Keratinocyte (primary cell): Measurements from ENCODE around the gene SLAIN1. TPM values are rescaled to one million over a fixed set of nuclear protein-coding genes. Genes with fewer than 3 reads are reported as not detected.

Source experiments
- DNase-seq: peaks from one replicate; pipeline ENCODE4 v3.0.0-alpha.2; 2011; ENCODE audit warnings: low read depth, missing footprints, low spot score
- FAIRE-seq: peaks from 2 replicates; lab custom pipeline; 2011; peaks lifted over from hg19 to GRCh38; lab: Jason Lieb, UNC
- H2AFZ ChIP-seq: 2 replicates; pipeline ENCODE4 v1.6.0; 2012; ENCODE audit warnings: low read length, control low read depth, inconsistent platforms; ENCODE audit not compliant: control insufficient read depth
- H3K27ac ChIP-seq: 2 replicates; pipeline ENCODE4 v1.5.1; 2011; ENCODE audit warnings: low read length; ENCODE audit not compliant: control insufficient read depth, insufficient read depth
- H3K27me3 ChIP-seq: 3 replicates; pipeline ENCODE4 v1.6.0; 2011; ENCODE audit warnings: low read length; ENCODE audit not compliant: control insufficient read depth, insufficient read depth; ENCODE audit errors: extremely low read depth
- H3K36me3 ChIP-seq, 2 experiments: 2 replicates in 1 of 2; 3 replicates in 1 of 2; pipeline ENCODE4 v1.5.1; 2011; ENCODE audit warnings: low read length in 2 of 2, mild to moderate bottlenecking in 1 of 2; ENCODE audit not compliant: control insufficient read depth in 2 of 2, insufficient read depth in 2 of 2; ENCODE audit errors: extremely low read depth in 1 of 2
- H3K4me1 ChIP-seq: 3 replicates; pipeline ENCODE4 v1.5.1; 2011; ENCODE audit warnings: low read length; ENCODE audit not compliant: control insufficient read depth, insufficient read depth; ENCODE audit errors: extremely low read depth
- H3K4me2 ChIP-seq: 3 replicates; pipeline ENCODE4 v1.6.0; 2011; ENCODE audit warnings: low read depth, low read length; ENCODE audit not compliant: control insufficient read depth, insufficient read depth; ENCODE audit errors: extremely low read depth
- H3K4me3 ChIP-seq, 3 experiments: fragments of 200-600 bp in 1 of 3; sonication (generic) in 1 of 3; 2 replicates in 2 of 3; 3 replicates in 1 of 3; pipeline ENCODE4 v1.5.1; 2011 to 2016; ENCODE audit warnings: low read length in 3 of 3, mild to moderate bottlenecking in 3 of 3, control low read depth in 2 of 3, inconsistent platforms in 1 of 3, low read depth in 1 of 3, mixed read lengths in 1 of 3, mixed run types in 1 of 3, moderate library complexity in 1 of 3; ENCODE audit not compliant: control insufficient read depth in 2 of 3, insufficient read depth in 2 of 3; ENCODE audit errors: extremely low read depth in 1 of 3
- H3K79me2 ChIP-seq: 2 replicates; pipeline ENCODE4 v1.6.0; 2012; ENCODE audit warnings: low read length; ENCODE audit not compliant: control insufficient read depth, insufficient read depth
- H3K9ac ChIP-seq: 3 replicates; pipeline ENCODE4 v1.6.0; 2011; ENCODE audit warnings: low read length; ENCODE audit not compliant: control insufficient read depth, insufficient read depth; ENCODE audit errors: extremely low read depth
- H3K9me1 ChIP-seq: 3 replicates; pipeline ENCODE4 v1.6.0; 2011; ENCODE audit warnings: low read length; ENCODE audit not compliant: control insufficient read depth, insufficient read depth; ENCODE audit errors: extremely low read depth
- H3K9me3 ChIP-seq: 2 replicates; pipeline ENCODE4 v1.5.1; 2012; ENCODE audit warnings: low read depth, low read length; ENCODE audit not compliant: control insufficient read depth
- H4K20me1 ChIP-seq: 3 replicates; pipeline ENCODE4 v1.6.0; 2011; ENCODE audit warnings: low read length; ENCODE audit not compliant: control insufficient read depth, insufficient read depth; ENCODE audit errors: extremely low read depth
- CTCF ChIP-seq, 3 experiments: IDR thresholded peaks in 1 of 3; conservative IDR thresholded peaks in 1 of 3; optimal IDR thresholded peaks in 1 of 3; 2 replicates in 2 of 3; 3 replicates in 1 of 3; pipeline versions ENCODE3 to v1.5.1; 2011; ENCODE audit warnings: low read length in 3 of 3, mild to moderate bottlenecking in 3 of 3, moderate library complexity in 2 of 3, control low read depth in 1 of 3, inconsistent platforms in 1 of 3; ENCODE audit not compliant: insufficient read depth in 2 of 3; ENCODE audit errors: extremely low read depth in 1 of 3
- EZH2 ChIP-seq: IDR thresholded peaks from one replicate; pipeline ENCODE4 v1.6.1; 2012; ENCODE audit warnings: inconsistent platforms, mild to moderate bottlenecking, low read length, moderate library complexity
- dilution Hi-C: fragments of 300-500 bp; cut with MboI; formaldehyde crosslinking; loops from one replicate; pipeline ENCODE4 v1.7.0; 2020; ENCODE audit warnings: low sequenced_read_pairs; ENCODE audit not compliant: extremely low pct_ligation_motif_present
- polyA plus RNA-seq, 5 experiments: library from polyadenylated mRNA; depleted of rRNA in 3 of 5; stranded (reverse) in 3 of 5; stranded (forward) in 1 of 5; unstranded in 1 of 5; fragments of >200 nt; gene quantifications; 1 replicate in 1 of 5; 2 replicates in 3 of 5; 3 replicates in 1 of 5; pipeline versions ENCODE4 v1.2.1 to v1.2.3, GENCODE V29; 2011 to 2012; ENCODE audit warnings: missing spikeins in 2 of 5, low read depth in 1 of 5, low replicate concordance in 1 of 5

SLAIN1 gene
- polyA plus RNA-seq, 1 donor (not counting 4 experiments of a cell fraction or from before 2014, with no cell fraction given) = not detected

GRCh38 chr13:77789376-77789775 lies 91.9 kb downstream of the SLAIN1 start:
- no peak overlapping the region for H3K9ac ChIP-seq
- H3K9me1 ChIP-seq = no peaks in the 10 kb centered on the region
- TF ChIP-seq EZH2 = no peak
- no peak for TF ChIP-seq CTCF (optimal IDR thresholded peaks at IDR 0.05 in 1 of 3, IDR thresholded peaks at IDR 0.05 in 1 of 3, conservative IDR thresholded peaks at IDR 0.05 in 1 of 3; ENCODE audit: extremely low read depth in 1 of 3, insufficient read depth in 2 of 3, low read length in 3 of 3)
- no peaks in the 10 kb centered on the region for H3K79me2 ChIP-seq
- H3K27ac ChIP-seq = no peak overlapping the region
- H2AFZ ChIP-seq = no peak overlapping the region
- no peaks in the 10 kb centered on the region for H3K9me3 ChIP-seq
- no peaks in the 10 kb centered on the region for H3K4me1 ChIP-seq
- dilution Hi-C loops = loop anchor here (25.0 kb wide), 1 partner anchor 298 kb away; no protein-coding TSS in a partner anchor
- DNase-seq (no peak), FAIRE-seq (no peak)
- no peak overlapping the region for H3K4me2 ChIP-seq
- no peaks in the 10 kb centered on the region for H4K20me1 ChIP-seq
- no peak overlapping the region for H3K4me3 ChIP-seq
- no peaks in the 10 kb centered on the region for H3K36me3 ChIP-seq
- H3K27me3 ChIP-seq = no peaks in the 10 kb centered on the region

GRCh38 chr13:77800219-77800618 lies 102.7 kb downstream of the SLAIN1 start:
- dilution Hi-C loops = no loop called here
- H3K4me3 ChIP-seq = no peak overlapping the region
- H3K27me3 ChIP-seq = no peaks in the 10 kb centered on the region
- no peak overlapping the region for H3K9ac ChIP-seq
- H3K4me1 ChIP-seq = no peaks in the 10 kb centered on the region
- no peaks in the 10 kb centered on the region for H4K20me1 ChIP-seq
- H3K9me1 ChIP-seq = no peaks in the 10 kb centered on the region
- no peaks in the 10 kb centered on the region for H3K36me3 ChIP-seq
- FAIRE-seq = no peak
- H3K79me2 ChIP-seq = no peaks in the 10 kb centered on the region
- no peak overlapping the region for H3K4me2 ChIP-seq
- H2AFZ ChIP-seq = no peak overlapping the region
- TF ChIP-seq CTCF (optimal IDR thresholded peaks at IDR 0.05 in 1 of 3, IDR thresholded peaks at IDR 0.05 in 1 of 3, conservative IDR thresholded peaks at IDR 0.05 in 1 of 3; ENCODE audit: extremely low read depth in 1 of 3, insufficient read depth in 2 of 3, low read length in 3 of 3) = no peak
- TF ChIP-seq EZH2 = no peak
- H3K9me3 ChIP-seq = no peaks in the 10 kb centered on the region
- no peak overlapping the region for H3K27ac ChIP-seq
- DNase-seq = no peak
